Activated naive CD8-positive, alpha-beta T cell treated with anti-CD3 and anti-CD28 coated beads for 36 hours (primary cell): ENCODE results near the gene CEMIP. TPM values are rescaled to one million over a fixed set of nuclear protein-coding genes. Genes with fewer than 3 reads are reported as not detected.
"Not testable (repeated sequence)": the region's sequence is repeated elsewhere in the genome, so short reads cannot be mapped to it uniquely, and the experiment has no call there.

Source experiments
- DNase-seq: peaks from one replicate; pipeline ENCODE4 v3.0.0; 2021
- H3K27ac Mint-ChIP-seq: one replicate; pipeline ENCODE4 v1.8.0; 2022; ENCODE audit warnings: mild to moderate bottlenecking, moderate library complexity, mixed read lengths
- H3K27me3 Mint-ChIP-seq: one replicate; pipeline ENCODE4 v1.8.0; 2022; ENCODE audit warnings: mild to moderate bottlenecking, mixed read lengths
- H3K36me3 Mint-ChIP-seq: one replicate; pipeline ENCODE4 v1.8.0; 2021; ENCODE audit warnings: mild to moderate bottlenecking, mixed read lengths
- H3K4me1 Mint-ChIP-seq: one replicate; pipeline ENCODE4 v1.8.0; 2021; ENCODE audit warnings: mixed read lengths
- H3K4me3 Mint-ChIP-seq: one replicate; pipeline ENCODE4 v1.8.0; 2022; ENCODE audit warnings: mild to moderate bottlenecking, moderate library complexity, mixed read lengths
- H3K9me3 Mint-ChIP-seq: one replicate; pipeline ENCODE4 v1.8.0; 2022; ENCODE audit warnings: mixed read lengths
- total RNA-seq, 2 experiments: library from RNA; stranded (reverse); gene quantifications; one replicate each; pipeline ENCODE4 v1.2.3, GENCODE V29; 2021

CEMIP gene
- total RNA-seq, 2 experiments from 2014 or later: not detected

DNA sequence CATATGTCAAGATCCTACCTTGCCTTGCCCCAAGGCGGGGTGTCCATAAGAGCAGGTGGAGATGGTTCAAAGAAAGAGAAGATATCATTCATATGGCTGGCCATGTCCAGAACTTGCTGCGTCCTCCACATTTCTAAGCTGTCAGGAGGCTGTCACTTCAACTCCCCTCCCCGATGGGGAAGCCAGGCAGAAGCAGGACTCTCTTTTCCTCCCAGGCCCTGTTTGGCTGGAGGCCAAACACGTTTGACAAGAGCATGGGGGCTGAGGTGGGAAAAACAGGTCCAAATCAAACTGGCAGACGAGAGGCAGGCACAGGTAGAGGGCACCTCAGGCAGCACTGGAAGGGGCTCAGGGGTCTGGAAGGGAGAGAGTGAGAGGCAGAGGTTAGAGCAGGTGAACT is 172.8 kb downstream of the CEMIP start:
- Mint-ChIP-seq H3K4me1 (peaks cover 16% of the 10 kb centered on the region), H3K9me3 (no peaks in the 10 kb centered on the region), H3K4me3 (no peak overlapping the region), H3K27me3 (no peaks in the 10 kb centered on the region), H3K36me3 (peaks cover 11% of the 10 kb centered on the region), H3K27ac (no peak overlapping the region)
- no peak for DNase-seq

- no peak for DNase-seq
- Mint-ChIP-seq H3K27ac (no peak overlapping the region), H3K27me3 (no peaks in the 10 kb centered on the region), H3K36me3 (peaks cover 6% of the 10 kb centered on the region), H3K4me3 (no peak overlapping the region), H3K9me3 (no peaks in the 10 kb centered on the region), H3K4me1 (peaks cover 22% of the 10 kb centered on the region)
These were observed 174.1 kb downstream of the CEMIP start for GRCh38 chr15:80953001-80953952.

DNA sequence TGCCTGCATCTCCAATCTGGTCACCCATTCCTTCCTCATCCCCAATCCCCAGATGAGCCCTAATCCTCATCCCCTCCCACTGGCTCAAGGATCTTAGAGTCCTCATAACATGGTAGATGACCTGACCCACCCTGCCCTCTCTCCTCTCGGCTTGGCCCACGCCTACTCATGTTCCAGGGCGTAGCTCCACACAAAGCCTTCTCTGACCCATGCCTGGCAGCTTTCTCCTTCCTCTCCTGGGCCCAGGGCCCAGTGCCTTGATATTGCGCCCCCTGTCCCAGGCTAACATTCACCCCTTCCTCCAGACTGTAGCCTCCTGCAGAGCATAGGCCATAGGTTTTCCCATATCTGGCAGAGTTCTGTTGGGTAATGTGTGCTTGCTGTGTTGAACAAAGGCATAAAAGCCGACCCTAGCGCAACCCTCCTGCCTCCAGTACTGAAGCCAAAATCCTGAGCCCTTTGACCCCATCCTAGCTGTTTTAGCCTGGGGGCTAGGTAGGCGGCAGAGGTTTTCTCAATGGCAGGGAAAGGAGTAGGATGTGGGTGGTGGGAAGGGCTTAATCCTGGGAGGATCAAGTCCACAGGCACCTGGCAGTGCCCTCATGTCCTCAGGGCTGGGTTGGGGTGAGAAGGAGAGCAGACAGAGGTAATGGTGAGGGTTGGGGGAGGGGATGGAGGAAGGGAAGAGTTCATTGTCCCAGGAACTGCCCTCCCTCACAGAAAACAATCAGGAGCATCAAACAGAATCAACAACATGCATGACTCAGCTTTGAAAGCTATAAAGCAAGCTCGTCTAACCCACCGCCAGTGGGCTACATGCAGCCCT is 175.0 kb downstream of the CEMIP start:
- no peaks in the 10 kb centered on the region for H3K9me3 Mint-ChIP-seq
- H3K4me3 Mint-ChIP-seq: no peak overlapping the region
- peaks cover 15% of the 10 kb centered on the region for H3K36me3 Mint-ChIP-seq
- no peak for DNase-seq
- peaks cover 25% of the 10 kb centered on the region for H3K4me1 Mint-ChIP-seq
- H3K27me3 Mint-ChIP-seq: no peaks in the 10 kb centered on the region
- H3K27ac Mint-ChIP-seq: no peak overlapping the region

- peak; percentile 64 for DNase-seq
- not testable (repeated sequence) for H3K9me3 Mint-ChIP-seq, H3K27me3 Mint-ChIP-seq, H3K4me3 Mint-ChIP-seq
- peaks cover 25% of the 10 kb centered on the region for H3K36me3 Mint-ChIP-seq
- H3K27ac Mint-ChIP-seq: peak overlapping the region; percentile 73
- H3K4me1 Mint-ChIP-seq: peaks cover 23% of the 10 kb centered on the region
These were observed 176.6 kb downstream of the CEMIP start for GRCh38 chr15:80955571-80956452.

DNA sequence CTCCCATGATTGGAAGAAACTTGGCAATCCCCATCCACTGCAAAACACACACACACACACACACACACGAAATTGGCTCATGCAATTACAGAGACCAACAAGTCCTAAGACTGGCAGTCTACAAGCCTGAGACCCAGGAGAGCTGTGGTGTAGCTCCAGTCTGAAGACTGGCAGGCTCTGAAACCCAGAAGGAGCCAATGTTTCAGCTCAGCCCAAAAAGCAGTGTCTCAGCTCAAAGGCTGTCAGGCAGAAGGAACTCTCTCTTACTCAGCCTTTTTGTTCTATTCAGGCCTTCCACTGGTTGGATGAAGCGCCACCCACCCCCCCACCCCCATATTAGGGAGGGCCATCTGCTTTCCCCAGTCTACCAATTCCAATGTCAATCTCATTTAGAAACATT is 178.4 kb downstream of the CEMIP start:
- Mint-ChIP-seq H3K27me3 (no peaks in the 10 kb centered on the region), H3K4me1 (peaks cover 26% of the 10 kb centered on the region), H3K27ac (no peak overlapping the region), H3K9me3 (no peaks in the 10 kb centered on the region), H3K4me3 (no peak overlapping the region), H3K36me3 (peaks cover 33% of the 10 kb centered on the region)
- no peak for DNase-seq

GRCh38 chr15:80957976-80958375 is 178.8 kb downstream of the CEMIP start:
- H3K36me3 Mint-ChIP-seq: peaks cover 38% of the 10 kb centered on the region

DNA sequence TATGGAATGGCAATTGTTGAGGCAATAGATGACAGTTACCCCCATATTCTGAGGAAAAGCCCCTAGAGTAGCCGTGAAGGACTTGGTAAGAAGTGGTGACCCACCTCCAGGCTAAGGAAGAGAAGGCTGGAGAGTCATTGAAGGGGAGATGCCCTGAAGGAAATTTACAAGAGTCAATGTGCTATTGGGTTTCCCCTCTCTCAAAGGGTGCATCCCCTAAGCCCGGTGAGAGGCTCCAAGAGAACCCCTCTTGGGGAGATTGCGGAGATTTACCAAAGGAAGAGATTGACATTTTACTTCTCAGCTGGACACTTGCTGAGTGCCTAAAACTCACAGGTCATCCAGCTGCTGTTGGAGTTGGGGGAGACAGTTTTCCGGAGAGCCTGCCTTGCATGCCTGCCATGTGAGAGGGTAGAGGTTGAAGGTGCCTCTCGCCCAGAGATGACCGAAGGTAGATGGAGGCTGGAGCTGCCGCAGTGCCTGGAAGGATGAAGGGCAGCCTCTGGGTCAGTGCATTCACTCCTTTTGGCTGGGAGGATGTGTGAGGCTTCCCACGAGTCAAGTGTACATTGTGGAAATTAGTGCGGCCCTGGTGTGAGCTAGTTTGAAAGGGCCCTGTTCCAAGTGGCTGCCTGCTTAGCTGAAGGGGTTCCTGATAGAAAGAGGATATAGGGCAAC is 179.8 kb downstream of the CEMIP start:
- Mint-ChIP-seq H3K27ac (no peak overlapping the region), H3K4me1 (peaks cover 30% of the 10 kb centered on the region), H3K4me3 (no peak overlapping the region), H3K36me3 (peaks cover 46% of the 10 kb centered on the region), H3K27me3 (no peaks in the 10 kb centered on the region), H3K9me3 (no peaks in the 10 kb centered on the region)
- no peak for DNase-seq

More at GRCh38 chr15:80957976-80958375, 178.8 kb downstream of the CEMIP start:
- H3K9me3 Mint-ChIP-seq: no peaks in the 10 kb centered on the region
- DNase-seq: no peak
- no peak overlapping the region for H3K27ac Mint-ChIP-seq
- H3K4me1 Mint-ChIP-seq: peaks cover 30% of the 10 kb centered on the region
- no peak overlapping the region for H3K4me3 Mint-ChIP-seq
- no peaks in the 10 kb centered on the region for H3K27me3 Mint-ChIP-seq

- DNase-seq, H3K4me1 Mint-ChIP-seq, H3K27ac Mint-ChIP-seq, H3K4me3 Mint-ChIP-seq, H3K27me3 Mint-ChIP-seq, H3K9me3 Mint-ChIP-seq: not testable (repeated sequence)
- peaks cover 49% of the 10 kb centered on the region for H3K36me3 Mint-ChIP-seq
These were observed 186.3 kb downstream of the CEMIP start for GRCh38 chr15:80965454-80965853.

GRCh38 chr15:80966431-80967197 is 187.4 kb downstream of the CEMIP start:
- peaks cover 43% of the 10 kb centered on the region for H3K36me3 Mint-ChIP-seq
- H3K4me3 Mint-ChIP-seq: no peak overlapping the region
- DNase-seq: no peak
- no peak overlapping the region for H3K27ac Mint-ChIP-seq
- H3K4me1 Mint-ChIP-seq: peaks cover 9% of the 10 kb centered on the region
- H3K27me3 Mint-ChIP-seq: no peaks in the 10 kb centered on the region
- H3K9me3 Mint-ChIP-seq: peaks cover 5% of the 10 kb centered on the region

DNA sequence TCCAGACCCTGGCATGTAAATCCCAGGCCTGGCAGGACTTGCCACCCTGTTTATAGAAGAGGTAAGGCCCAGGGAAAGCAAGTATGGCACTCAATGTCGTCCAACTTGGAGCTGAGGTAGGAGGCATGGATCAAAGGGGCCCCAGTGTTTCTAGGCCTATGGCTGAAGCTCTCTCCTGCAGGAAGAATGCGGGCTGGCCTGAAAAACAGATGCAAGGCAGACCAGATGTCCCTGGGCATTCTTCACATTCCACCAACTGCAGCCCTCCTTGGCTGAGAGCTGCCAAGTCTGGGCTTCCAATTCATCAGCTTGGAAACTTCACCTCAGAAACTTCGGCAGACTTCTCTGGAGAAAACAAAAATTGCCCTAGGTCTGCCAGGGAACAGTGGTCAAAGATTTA is 188.3 kb downstream of the CEMIP start:
- no peak overlapping the region for H3K27ac Mint-ChIP-seq
- H3K4me1 Mint-ChIP-seq: peaks cover 6% of the 10 kb centered on the region
- DNase-seq: no peak
- peaks cover 37% of the 10 kb centered on the region for H3K36me3 Mint-ChIP-seq
- no peak overlapping the region for H3K4me3 Mint-ChIP-seq
- peaks cover 5% of the 10 kb centered on the region for H3K9me3 Mint-ChIP-seq
- no peaks in the 10 kb centered on the region for H3K27me3 Mint-ChIP-seq

DNA sequence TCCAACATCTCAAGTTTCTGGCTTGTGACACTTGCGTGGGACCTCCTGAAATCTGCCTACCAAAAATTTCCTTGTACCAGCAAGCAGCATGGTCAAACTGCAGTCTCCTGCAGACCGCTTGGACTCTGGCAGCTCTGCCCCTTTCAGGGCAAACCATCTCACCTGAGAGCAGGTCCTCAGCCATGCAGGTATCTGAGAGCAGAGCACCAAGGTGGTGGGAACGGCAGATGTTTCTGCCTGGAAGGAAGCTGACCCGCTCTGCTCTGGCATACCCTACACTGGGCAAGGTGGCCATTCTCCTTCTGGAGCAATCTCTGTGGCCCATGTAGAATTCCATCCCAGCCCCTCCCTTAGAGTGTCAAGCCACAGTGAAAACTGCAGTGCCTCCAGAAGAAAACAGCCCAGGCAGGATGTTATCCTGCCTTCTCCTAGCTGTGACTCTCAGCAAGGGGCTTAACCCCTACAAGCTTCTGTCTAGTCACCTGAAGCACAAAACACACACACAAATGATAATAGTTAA is 188.9 kb downstream of the CEMIP start:
- Mint-ChIP-seq H3K27me3 (no peaks in the 10 kb centered on the region), H3K27ac (no peak overlapping the region), H3K4me1 (peaks cover 2% of the 10 kb centered on the region), H3K9me3 (peaks cover 5% of the 10 kb centered on the region), H3K4me3 (no peak overlapping the region), H3K36me3 (peaks cover 31% of the 10 kb centered on the region)
- DNase-seq: no peak

- no peak for DNase-seq
- Mint-ChIP-seq H3K36me3 (peaks cover 20% of the 10 kb centered on the region), H3K9me3 (peaks cover 2% of the 10 kb centered on the region), H3K4me1 (peaks cover 2% of the 10 kb centered on the region), H3K27ac (no peak overlapping the region), H3K27me3 (no peaks in the 10 kb centered on the region), H3K4me3 (no peak overlapping the region)
These were observed 190.1 kb downstream of the CEMIP start for GRCh38 chr15:80969316-80969715.

GRCh38 chr15:80970018-80970657 is 191.0 kb downstream of the CEMIP start:
- no peak overlapping the region for H3K27ac Mint-ChIP-seq
- peak; percentile 34 for DNase-seq
- H3K27me3 Mint-ChIP-seq: no peaks in the 10 kb centered on the region
- H3K9me3 Mint-ChIP-seq: no peaks in the 10 kb centered on the region
- H3K4me1 Mint-ChIP-seq: peaks cover 5% of the 10 kb centered on the region
- H3K36me3 Mint-ChIP-seq: peaks cover 12% of the 10 kb centered on the region
- H3K4me3 Mint-ChIP-seq: no peak overlapping the region
